GM18505 (cell line): ENCODE measurements around the gene CUEDC1.

Source experiments
- ATAC-seq: cut with Tn5 transposase; IDR thresholded peaks from one replicate; pipeline ENCODE4 v1.9.1; 2021; ENCODE audit not compliant: unreplicated experiment
- POLR2A ChIP-seq: IDR thresholded peaks from 4 replicates; pipeline ENCODE4 v1.6.1; 2011; ENCODE audit warnings: borderline replicate concordance; ENCODE audit not compliant: insufficient read depth, insufficient read length; ENCODE audit errors: extremely low read depth

Gene CUEDC1

DNA sequence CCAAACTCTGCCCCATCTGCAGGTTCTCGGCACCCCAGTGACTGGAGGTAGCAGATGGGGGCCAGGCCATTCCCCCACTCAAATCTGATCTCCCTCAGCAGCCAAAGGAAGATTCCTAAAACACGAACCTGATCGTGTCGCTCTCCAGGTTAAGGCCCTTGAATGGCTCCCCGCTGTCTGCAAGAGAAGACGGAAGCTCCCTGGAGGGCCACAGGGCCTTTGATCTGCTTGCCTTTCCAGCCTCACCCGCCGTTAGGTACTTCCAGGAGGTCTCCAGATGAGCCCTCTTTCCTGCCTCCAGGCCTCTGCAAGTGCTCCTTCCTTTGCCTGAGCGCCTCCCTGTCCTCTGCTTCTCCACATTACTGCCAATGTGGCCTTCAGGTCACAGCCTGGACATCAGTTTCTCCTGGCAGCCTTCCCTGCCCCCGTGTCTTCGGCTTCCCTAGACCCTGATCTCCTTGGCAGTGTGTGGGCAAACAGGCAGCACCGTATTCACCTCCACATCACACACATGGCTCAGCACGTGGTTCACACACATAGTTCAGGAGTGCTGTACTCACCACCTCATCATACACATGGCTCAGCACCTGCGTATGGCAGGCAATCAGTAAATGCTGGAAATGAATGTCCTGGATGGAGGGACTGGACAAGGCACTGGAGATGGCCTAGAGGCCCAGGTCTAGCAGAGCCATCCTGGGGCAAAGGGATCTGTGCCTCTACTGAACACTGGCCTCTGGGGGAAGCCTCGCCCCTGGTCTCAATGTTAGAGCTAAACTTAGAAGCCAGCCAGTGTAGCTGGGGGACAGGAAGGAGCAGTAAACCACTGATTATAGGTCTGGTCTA is 79.0 kb downstream of the CUEDC1 start:
- ATAC-seq: no peak
- TF ChIP-seq POLR2A: no peak

GRCh38 chr17:57875290-57876022 is 79.8 kb downstream of the CUEDC1 start:
- no peak for ATAC-seq
- TF ChIP-seq POLR2A: no peak

DNA sequence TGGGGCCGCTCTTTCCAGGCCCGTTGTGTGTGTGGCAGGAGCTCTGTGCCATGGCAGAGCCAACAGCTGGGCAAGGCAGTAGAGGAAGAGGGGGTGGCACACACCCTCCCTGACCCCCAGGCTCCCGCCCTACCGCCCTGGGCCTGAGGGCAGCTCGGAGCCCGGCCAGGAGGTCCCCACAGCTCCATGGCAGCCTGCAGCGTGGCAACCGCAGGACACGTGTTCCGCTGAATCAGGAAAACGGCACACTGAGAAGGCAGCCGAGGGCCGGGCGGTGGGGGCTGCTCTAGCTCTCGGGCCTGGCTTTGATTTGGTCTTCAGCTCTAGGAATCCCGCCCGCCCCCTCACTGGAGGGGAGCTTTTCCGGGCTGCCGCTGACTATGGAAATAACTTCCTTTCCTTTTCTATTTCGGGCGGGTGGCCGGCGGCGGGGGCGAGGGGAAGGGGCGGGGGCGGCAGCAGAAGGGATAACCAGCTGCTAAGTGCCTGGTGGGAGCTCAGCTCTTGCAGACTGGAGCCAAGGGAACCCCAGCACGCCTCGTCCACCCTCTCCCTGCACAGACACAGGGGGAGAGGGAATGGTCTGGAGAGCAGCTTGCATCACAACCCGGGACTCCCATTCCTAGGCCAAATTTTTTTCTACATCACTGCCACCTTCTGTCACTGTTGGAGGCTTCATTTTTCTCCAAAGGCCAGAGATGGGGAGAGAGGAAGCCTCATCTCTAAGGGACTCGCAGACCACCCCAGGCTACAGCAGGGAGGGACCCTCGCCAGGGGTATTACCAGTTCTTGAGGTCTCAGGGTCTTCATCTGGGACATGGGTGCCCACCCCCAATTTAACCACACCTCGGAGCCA is 80.5 kb downstream of the CUEDC1 start:
- no peak for ATAC-seq
- no peak for TF ChIP-seq POLR2A

- ATAC-seq: no peak
- TF ChIP-seq POLR2A: no peak
Observed at GRCh38 chr17:57874058-57874419, 81.2 kb downstream of the CUEDC1 start.

DNA sequence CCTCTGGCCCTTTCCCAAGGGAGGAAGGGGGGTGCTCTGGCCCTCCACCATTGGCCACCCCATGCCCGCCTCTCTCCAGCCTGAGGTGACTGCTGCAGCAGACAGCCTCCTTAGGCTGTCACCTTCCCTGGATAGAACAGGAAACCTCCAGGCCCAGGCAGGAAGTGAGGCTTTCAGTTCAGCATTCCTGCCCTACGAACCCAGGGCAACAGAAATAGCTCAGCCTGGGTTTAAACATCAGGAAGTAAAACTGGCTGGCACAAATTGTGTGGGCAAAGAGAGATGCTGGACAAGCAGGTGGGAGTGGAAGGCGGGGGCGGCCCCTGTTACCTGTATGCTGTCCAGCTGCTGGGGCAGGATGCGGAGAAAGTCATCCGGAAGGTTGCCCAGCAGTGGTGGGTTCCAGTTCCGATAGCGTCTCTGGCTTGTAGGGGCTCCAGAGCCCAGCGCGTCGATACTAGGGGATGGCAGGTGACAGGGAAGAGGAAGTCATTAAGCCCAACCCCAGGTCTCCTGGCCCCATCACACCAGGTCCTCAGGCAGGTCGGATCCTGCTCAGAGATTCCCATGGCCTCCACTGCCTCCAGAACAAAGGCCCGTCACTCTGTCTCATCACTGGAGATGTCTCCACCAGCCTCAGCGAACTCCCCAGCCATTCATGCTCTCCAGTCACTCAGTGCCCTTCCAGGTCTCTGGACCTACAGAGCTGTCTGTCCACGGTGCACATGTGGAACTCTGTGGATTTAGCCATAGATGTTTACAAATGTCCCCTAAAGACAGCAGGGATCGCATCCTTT is 81.8 kb downstream of the CUEDC1 start:
- no peak for ATAC-seq
- no peak for TF ChIP-seq POLR2A

GRCh38 chr17:57872536-57872935 is 82.7 kb downstream of the CUEDC1 start:
- no peak for ATAC-seq
- no peak for TF ChIP-seq POLR2A

GRCh38 chr17:57871863-57872262 is 83.3 kb downstream of the CUEDC1 start:
- TF ChIP-seq POLR2A: no peak
- no peak for ATAC-seq

- TF ChIP-seq POLR2A: no peak
- no peak for ATAC-seq
Observed at GRCh38 chr17:57871155-57871554, 84.1 kb downstream of the CUEDC1 start.

GRCh38 chr17:57870283-57870635 is 85.0 kb downstream of the CUEDC1 start:
- TF ChIP-seq POLR2A: no peak
- ATAC-seq: no peak

DNA sequence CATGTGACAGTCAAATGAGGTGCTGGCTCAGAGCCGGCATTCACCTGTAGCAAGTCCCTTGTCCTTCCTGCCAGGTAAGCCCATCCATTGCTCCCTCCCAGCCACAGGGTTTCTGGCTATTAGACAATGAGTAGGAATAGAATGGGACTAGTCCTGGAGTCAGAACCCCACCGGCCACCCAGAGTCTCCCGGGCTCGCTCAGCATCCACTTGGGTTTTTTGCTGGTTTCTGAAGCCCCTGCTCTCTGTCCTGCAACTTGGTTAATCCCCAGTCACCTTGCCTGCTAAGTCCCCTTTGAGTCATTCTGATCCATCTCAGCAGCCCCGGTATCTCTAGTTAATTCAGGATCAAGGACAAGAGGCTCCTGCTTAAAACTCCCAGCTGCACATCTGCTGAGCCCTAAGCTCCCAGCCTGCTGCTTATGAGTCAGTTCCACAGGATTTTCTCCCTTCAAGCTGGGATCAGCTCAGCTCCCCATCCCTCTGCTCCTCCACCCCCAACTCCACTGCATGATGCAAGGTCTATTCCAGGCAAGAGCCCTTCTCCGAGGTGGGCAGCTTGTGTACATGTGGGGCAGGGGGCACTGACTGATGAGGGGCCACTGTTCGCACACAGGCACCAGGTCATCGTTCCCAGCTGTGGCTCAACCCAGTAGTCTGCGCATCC is 85.5 kb downstream of the CUEDC1 start:
- no peak for ATAC-seq
- no peak for TF ChIP-seq POLR2A

DNA sequence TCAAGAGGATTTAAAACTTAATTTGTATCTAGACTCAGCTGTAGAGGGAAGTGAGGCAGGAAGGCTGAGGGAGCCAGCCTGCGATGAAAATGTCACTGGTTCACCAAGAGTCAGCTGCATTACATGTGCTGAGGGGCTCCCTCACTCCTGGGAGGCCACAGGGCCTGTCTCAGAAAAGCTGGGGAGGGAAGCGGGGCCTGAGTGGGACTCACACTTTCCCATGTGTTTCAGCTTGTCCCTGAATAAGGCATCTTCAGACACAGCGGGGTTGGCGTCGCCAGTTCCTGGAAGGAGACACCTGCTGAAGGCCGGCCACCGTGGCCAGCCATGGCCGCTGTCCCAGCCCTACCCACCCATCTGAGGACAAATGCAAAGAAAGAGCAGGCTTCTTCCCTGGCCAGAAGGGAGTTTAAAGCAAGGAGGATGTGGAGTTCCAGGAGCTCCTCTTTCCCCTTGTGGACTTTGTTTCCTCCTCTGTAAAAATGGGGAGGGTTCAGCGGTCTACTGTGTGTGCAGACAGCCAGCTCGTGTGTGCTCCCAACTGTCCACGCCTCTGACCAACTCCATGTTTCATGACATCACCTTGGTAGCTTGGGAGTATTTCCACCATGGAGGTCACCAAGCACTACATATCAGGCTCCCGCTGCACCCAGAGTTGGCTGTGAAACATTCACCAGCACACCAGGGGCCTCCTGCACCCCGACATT is 86.1 kb downstream of the CUEDC1 start:
- TF ChIP-seq POLR2A: no peak
- no peak for ATAC-seq
